Mucosa of descending colon (tissue), 3 donors: ENCODE measurements around the gene ITPK1. TPM values are rescaled to one million over a fixed set of nuclear protein-coding genes. Genes with fewer than 3 reads are reported as not detected.

Experiments used
- ATAC-seq: fragments of 200-7000 bp; cut with Tn5 transposase; one replicate; pipeline ENCODE4 v1.9.1; 2020; ENCODE audit warnings: mild to moderate bottlenecking, moderate library complexity
- DNase-seq, 3 donors: peaks; one replicate each; pipeline ENCODE4 v3.0.0-alpha.2; 2020
- H3K36me3 ChIP-seq: fragments of 200-600 bp; one replicate; pipeline ENCODE4 v1.8.0; 2021; ENCODE audit warnings: low read depth, mild to moderate bottlenecking
- H3K4me1 ChIP-seq: fragments of 200-600 bp; one replicate; pipeline ENCODE4 v1.8.0; 2021; ENCODE audit warnings: low read depth, mild to moderate bottlenecking
- H3K4me3 ChIP-seq: fragments of 200-600 bp; one replicate; pipeline ENCODE4 v1.8.0; 2021; ENCODE audit warnings: mild to moderate bottlenecking
- H3K9me3 ChIP-seq: fragments of 200-600 bp; one replicate; pipeline ENCODE4 v1.8.0; 2021; ENCODE audit warnings: mild to moderate bottlenecking
- intact Hi-C, 2 donors: fragments of 100-400 bp; cut with DNase I in 1 of 2; cut with micrococcal nuclease in 1 of 2; formaldehyde crosslinking; loops; one replicate each; pipeline versions ENCODE4 v1.11.0 to v1.11.1; 2022; cut with DNase I, micrococcal nuclease
- total RNA-seq, 3 donors: library from RNA; stranded (reverse); fragmentation: NEBNext Ultra II Directional in 2 of 3; extraction: Animal tissue kit (Norgen Biotek cat#: 25700) in 2 of 3; gene quantifications; one replicate each; pipeline versions ENCODE4 v1.2.1 to v1.2.4, GENCODE V29; 2021 to 2023
- TF ChIP-seq, protein P1 (sequence below): fragments of 200-600 bp; IDR thresholded peaks from one replicate; pipeline ENCODE4 v1.8.0; 2022; ENCODE audit warnings: antibody characterized with exemption, mild to moderate bottlenecking
- donor health status: DM: no; HTN: no; CAD: no; lungs with moderate emphysema.
- donor health status: DM: no; HTN: no; CAD: no.
- donor health status: DM: no; HTN: yes; CAD: no.

Gene ITPK1
- total RNA-seq, 3 donors from 2014 or later = 134 to 165 (median 152) TPM

DNA sequence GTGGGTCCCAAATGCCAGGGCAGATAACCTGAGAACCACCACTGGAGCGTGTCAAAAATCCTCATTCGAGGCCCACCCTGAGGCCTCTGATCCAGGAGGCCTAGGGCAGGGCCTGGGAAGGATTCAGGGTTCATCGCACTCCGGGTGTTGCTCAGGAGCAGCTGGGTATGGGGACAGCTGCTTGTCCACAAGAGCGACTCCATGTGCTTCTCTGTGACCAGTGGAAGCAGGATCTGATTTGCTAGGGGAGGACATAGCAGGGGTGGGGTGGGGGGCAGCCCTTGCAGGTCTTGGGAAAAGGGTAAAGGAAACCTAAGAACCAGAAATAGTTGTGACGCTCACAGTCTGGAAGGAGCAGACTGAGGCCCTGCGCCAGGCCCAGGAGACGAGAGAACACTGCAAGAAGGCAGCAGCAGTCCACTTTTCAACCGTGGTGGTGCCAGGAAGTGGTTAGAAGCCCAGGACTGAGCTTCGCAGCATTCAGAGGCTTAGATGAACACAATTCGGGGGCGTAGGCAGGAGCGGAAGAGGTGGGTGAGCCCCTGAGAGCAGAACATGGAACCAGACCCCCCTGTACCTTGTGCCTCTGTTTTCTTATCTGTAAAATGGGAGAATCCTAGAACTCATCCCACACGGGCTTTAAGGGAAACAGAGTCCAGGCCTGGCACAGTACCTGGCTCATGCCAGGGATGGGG, 33.7 kb downstream of the ITPK1 start:
- intact Hi-C loops = no loop called here
- peak; percentile 31 for ATAC-seq
- Histone ChIP-seq H3K36me3 (no peaks in the 10 kb centered on the region), H3K4me3 (no peak overlapping the region), H3K4me1 (no peaks in the 10 kb centered on the region), H3K9me3 (no peaks in the 10 kb centered on the region)
- DNase-seq = no peak
- TF ChIP-seq, protein P1, sequence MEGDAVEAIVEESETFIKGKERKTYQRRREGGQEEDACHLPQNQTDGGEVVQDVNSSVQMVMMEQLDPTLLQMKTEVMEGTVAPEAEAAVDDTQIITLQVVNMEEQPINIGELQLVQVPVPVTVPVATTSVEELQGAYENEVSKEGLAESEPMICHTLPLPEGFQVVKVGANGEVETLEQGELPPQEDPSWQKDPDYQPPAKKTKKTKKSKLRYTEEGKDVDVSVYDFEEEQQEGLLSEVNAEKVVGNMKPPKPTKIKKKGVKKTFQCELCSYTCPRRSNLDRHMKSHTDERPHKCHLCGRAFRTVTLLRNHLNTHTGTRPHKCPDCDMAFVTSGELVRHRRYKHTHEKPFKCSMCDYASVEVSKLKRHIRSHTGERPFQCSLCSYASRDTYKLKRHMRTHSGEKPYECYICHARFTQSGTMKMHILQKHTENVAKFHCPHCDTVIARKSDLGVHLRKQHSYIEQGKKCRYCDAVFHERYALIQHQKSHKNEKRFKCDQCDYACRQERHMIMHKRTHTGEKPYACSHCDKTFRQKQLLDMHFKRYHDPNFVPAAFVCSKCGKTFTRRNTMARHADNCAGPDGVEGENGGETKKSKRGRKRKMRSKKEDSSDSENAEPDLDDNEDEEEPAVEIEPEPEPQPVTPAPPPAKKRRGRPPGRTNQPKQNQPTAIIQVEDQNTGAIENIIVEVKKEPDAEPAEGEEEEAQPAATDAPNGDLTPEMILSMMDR = no peak

DNA sequence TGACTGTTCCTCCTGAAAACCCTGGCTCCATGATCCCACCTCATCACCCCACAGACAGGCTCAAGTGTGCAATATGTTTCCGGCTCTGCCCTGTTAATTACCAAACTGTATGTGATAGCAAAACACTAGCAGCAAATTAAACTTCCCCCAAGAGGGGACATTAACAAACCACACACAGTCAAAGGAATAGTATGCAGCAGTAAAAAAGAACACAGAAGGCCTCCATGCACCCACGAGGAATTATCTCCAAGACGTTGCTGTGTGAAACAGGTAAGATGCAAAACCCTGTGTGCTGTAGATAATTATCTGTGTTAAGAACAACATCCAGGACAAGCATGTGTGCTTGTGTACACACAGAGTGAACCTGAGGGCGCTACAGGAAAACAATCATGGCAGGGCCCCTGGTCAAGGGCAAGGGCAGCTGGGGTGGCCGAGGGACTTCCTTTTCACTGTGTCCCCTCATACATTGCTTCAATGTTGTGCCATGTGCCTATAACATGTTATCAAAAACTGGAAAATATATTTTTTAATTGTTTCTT, 35.8 kb downstream of the ITPK1 start:
- Histone ChIP-seq H3K36me3 (no peaks in the 10 kb centered on the region), H3K4me1 (no peaks in the 10 kb centered on the region), H3K4me3 (no peak overlapping the region), H3K9me3 (no peaks in the 10 kb centered on the region)
- intact Hi-C loops = no loop called here
- TF ChIP-seq, protein P1 = no peak
- DNase-seq (no peak), ATAC-seq (no peak)

DNA sequence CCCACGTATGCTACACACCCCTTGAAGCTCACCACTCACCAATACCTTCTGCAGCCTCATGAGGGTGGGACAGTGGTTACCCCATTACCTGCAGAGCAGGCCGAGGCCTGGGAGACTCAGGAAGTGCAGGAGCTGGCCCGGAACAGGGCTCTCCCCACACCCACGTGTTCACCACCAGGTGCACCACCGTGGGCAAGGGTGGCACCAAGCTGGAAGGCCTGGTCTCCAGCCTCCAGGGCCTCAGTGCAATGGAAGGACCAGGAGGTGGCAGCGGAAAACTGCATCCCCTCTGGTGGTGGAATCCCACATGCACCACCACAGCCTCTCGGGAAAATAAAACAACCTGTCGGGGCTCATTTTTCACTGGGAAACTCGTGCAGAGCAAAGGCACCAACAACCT, 36.4 kb downstream of the ITPK1 start:
- ATAC-seq = no peak
- no peak for DNase-seq
- TF ChIP-seq, protein P1 = no peak
- H3K4me1 ChIP-seq = peaks cover 2% of the 10 kb centered on the region
- H3K36me3 ChIP-seq = no peaks in the 10 kb centered on the region
- intact Hi-C loops = no loop called here
- H3K4me3 ChIP-seq = no peak overlapping the region
- no peaks in the 10 kb centered on the region for H3K9me3 ChIP-seq

- no peaks in the 10 kb centered on the region for H3K9me3 ChIP-seq
- no peak for ATAC-seq
- TF ChIP-seq, protein P1 = no peak
- H3K4me1 ChIP-seq = peaks cover 6% of the 10 kb centered on the region
- intact Hi-C loops = no loop called here
- H3K36me3 ChIP-seq = no peaks in the 10 kb centered on the region
- DNase-seq = no peak
- no peak overlapping the region for H3K4me3 ChIP-seq
Observed at GRCh38 chr14:93078870-93079269, 36.9 kb downstream of the ITPK1 start.

- Histone ChIP-seq H3K36me3 (no peaks in the 10 kb centered on the region), H3K4me3 (no peak overlapping the region), H3K9me3 (no peaks in the 10 kb centered on the region), H3K4me1 (peaks cover 19% of the 10 kb centered on the region)
- ATAC-seq = no peak
- DNase-seq = no peak
- intact Hi-C loops = no loop called here
- TF ChIP-seq, protein P1 = no peak
Observed at GRCh38 chr14:93076755-93077154, 39.0 kb downstream of the ITPK1 start.
